MV-4-11 (cell line): ENCODE data around the gene KRTAP5-8.
"Not testable (repeated sequence)": the region's sequence is repeated elsewhere in the genome, so short reads cannot be mapped to it uniquely, and the experiment has no call there.

Source experiments
- DNase-seq: peaks from one replicate; lab custom pipeline; 2025; lab: John Stamatoyannopoulos, UW

KRTAP5-8 gene

GRCh38 chr11:71543866-71544265, 6.0 kb downstream of the KRTAP5-8 start:
- peak; percentile 49 for DNase-seq

DNA sequence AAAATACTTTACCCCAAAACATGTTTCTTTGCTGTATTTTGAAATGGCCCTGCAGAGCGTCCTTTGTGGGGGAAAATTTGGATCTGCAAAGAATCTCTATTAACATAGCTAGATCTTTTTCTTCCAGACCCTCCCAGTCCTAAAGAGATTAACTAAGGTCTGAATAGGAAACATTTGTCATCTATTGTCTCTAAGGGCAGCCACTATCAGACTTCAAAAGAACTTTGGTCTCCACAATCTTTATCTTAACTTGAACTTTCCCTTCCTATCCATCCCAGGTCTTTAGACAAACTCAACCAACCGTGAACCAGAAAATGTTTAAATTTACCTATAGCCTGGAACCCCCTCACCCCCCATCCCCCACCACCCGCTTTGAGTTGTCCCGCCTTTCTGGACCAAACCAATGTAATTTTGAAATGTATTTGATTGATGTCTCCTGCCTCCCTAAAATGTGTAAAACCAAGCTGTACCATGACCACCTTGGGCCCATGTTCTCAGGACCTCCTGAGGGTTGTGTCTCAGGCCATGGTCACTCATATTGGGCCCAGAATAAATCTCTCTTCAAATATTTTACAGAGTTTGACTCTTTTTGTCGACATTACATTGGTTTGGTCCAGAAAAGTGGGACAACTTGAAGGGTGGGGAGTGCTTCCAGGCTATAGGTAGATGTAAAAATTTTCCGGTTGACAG, 6.8 kb downstream of the KRTAP5-8 start:
- DNase-seq = no peak

DNA sequence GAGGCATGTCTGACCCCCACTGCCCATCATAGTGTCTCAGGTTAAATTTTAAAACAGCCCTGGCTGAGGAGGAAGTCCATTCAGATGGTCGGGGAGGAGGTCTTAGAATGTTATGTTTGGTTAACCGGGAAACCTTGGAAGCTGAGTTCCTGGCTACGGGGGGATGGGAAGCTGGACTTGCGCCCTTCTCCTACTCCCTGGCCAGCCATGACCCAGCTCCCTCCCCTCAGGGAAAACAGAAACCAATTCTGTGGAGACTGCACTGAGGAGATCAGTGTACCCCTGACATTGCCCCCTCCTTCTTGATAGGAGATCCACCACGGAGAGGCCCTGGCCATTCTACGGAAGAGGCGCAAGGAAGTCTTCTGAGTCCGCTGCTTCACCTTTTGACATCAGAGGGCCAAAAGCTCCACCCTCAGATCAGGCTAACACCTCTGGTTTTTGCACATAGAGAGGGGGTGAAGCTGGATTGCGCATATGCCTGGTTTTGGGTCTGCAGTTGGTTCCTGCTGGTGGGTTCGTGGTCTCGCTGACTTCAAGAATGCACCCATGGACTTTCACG, 7.7 kb downstream of the KRTAP5-8 start:
- no peak for DNase-seq

- DNase-seq = no peak
These were observed 10.3 kb downstream of the KRTAP5-8 start, which contains the start of gene KRTAP5-9 for GRCh38 chr11:71548120-71548519. Gene KRTAP5-9 (plus strand): TSS chr11:71548420. CDS start chr11:71548658, 238 bp downstream.

- peak; percentile 70 for DNase-seq
These were observed 10.9 kb downstream of the KRTAP5-8 start for GRCh38 chr11:71548716-71549151.

DNA sequence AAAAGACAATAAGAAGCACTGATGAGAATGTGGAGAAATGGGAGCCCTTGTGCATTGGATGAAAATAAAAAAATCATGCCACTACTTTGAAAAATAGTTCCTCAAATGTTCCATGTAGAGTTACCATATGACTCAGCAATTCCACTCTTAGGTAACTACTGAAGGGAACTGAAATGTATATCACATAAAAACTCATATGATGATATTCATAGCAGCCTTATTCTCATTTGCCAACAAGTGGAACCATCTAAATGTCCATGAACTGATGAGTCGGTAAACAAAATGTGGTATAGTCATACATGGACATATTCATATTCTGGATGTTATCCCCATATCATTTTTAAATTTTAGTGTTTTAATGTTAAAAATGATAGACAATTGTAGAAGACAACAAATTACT, 13.9 kb downstream of the KRTAP5-8 start:
- DNase-seq = peak; percentile 87

DNA sequence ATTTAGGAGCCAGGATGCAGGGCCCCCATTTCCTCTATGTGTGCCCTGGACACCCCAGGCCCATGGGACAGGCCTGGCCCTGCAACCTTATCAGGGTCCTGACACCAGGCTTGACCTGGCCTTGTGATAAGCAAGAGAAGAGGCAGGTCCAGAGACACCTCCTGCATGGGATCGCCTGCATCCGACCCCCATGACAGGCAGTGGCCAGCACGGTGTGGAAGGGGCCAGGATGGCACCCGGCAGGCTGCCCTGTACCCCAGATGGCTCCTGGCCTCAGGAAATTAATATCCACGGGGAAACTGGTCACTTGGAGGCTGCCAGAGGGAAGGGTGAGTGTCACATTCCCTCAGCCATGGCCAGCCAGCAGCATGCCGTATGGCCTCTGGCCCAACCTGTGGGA, 17.2 kb downstream of the KRTAP5-8 start:
- no peak for DNase-seq

DNA sequence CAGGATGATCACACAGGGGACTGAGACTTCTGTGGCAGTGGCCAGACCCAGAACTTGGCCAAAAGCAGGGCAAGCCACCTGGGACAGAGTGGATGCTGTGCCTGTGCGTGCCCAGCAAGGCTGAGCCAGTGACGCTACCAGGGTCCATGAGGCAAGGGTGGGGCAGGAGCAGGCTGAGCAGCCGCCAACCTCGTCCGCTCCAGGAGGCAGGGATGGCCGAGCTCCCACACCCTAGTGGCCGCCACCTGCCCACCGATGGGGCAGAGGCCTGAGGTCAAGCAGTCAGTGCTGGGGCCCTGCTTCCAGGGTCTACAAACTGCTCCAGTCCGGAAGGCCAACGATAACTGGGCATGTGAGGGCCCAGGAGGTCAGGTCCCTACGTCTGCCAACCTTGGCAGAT, 17.7 kb downstream of the KRTAP5-8 start:
- DNase-seq = no peak

GRCh38 chr11:71556018-71556417, 18.2 kb downstream of the KRTAP5-8 start:
- no peak for DNase-seq

DNA sequence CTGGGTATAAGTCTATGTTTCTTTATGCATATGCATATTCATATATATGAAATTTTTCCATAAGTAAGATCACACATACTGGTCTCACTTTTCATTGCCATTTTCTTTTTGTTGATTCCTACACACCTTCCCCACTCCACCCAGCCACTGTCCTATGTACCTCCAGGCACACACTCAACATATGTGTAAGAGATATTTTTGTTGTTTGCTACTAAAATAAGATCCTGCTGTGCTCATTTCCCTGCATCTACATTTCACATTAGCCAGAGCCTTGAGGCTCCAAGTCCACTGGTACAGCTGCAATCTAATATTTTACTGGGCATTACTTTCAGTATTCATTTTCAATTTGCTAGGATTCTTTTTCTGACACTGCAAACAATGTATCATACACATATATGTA, 19.4 kb downstream of the KRTAP5-8 start:
- DNase-seq = no peak

DNA sequence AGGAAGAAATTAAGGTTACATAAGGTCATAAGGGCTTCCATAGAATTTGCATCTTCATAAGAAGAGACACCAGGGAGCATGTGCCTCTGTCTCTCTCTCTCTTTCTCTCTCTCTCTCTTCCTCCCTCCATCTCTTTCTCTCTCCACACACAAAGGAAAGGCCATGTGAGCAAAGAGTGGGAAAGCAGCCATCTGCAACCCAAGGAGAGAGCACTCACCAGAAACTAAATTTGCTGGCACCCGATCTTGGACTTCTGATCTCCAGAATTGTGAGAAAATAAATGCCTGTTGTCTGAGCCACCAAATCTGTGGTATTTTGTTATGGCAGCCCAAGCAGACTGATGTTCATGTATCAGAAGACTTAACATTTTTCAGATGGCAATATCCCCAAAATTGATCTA, 21.2 kb downstream of the KRTAP5-8 start:
- no peak for DNase-seq

GRCh38 chr11:71562120-71562519, 24.3 kb downstream of the KRTAP5-8 start:
- no peak for DNase-seq

GRCh38 chr11:71563406-71563805, 25.6 kb downstream of the KRTAP5-8 start:
- DNase-seq = peak; percentile 62

DNA sequence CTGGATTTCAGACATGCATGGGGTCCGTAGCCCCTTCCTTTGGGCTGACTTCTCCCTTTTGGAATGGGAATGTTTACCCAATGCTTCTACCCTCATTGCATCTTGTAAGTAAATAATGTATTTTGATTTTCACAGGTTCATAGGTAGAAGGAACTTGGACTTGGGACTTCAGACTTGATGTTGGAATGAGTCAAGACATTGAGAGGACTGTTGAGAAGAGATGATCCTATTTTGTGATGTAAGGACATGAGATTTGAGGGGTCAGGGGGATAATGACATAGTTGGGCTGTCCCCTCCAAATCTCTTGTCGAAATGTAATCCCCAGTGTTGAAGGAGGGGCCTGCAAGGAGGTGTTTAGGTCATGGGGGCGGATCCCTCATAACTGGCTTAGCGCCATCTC, 26.6 kb downstream of the KRTAP5-8 start:
- no peak for DNase-seq

DNA sequence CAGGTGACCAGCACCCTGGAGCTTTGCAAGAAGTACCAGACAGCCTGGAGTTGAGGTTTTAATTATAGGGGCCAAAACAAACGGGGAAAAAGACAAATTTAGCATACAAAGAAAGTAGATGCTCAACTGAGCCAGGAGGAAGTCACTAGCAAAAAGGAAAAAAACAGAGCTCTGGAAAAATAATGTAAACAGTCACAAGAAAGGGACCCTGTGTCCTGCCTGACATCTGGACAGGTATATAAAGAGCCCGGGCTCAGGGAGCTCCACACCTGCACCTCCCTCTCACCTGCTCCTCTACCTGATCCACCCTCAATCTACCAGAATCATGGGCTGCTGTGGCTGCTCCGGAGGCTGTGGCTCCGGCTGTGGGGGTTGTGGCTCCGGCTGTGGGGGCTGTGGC, 27.4 kb downstream of the KRTAP5-8 start, which contains the start of gene KRTAP5-10:
TSS of gene KRTAP5-10 (plus strand) at position 301 of the 400 bp plus-strand sequence. CDS start at position 326, 25 bp downstream.
- no peak for DNase-seq

GRCh38 chr11:71566081-71566620, 28.3 kb downstream of the KRTAP5-8 start:
- no peak for DNase-seq

GRCh38 chr11:71566626-71567599, 29.1 kb downstream of the KRTAP5-8 start:
- DNase-seq = not testable (repeated sequence)

- not testable (repeated sequence) for DNase-seq
These were observed 29.8 kb downstream of the KRTAP5-8 start for GRCh38 chr11:71567633-71568032.

GRCh38 chr11:71568704-71569349, 31.0 kb downstream of the KRTAP5-8 start:
- no peak for DNase-seq

DNA sequence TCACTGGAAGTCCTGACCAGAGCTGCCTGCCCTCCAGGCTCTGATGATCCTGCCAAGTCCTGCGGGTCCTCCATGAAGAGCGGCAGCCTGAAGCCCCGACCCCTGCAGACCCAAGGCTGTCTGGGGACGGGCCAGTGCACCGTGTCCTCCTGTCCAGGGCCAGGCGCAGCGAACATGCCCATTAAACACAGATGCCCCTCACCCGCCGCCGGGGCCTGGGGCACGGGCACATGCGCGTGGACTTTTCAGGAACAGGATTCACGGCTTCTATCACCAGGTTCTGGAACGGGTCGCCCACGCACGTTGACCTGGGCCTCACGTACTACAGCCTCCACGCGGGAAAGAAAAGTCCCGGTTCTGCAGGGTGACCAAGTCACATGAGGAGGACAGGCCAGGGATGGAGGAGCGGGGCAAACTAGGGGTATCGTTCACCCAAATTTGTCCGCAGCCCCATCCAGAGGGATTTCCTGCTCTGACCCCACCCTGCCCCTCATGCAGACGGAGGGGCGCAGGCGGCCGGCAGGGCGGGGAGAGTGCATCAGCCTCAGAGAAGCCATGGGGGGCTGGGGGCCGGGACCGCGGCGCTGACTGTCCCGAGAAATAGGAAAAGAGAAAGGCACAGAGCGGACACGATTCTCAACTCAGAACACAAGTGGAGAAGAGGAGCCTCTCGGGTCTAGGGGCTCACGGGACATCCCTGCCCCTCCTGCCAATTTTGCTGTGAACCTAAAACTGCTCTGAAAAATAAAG, 33.5 kb downstream of the KRTAP5-8 start:
- not testable (repeated sequence) for DNase-seq

DNA sequence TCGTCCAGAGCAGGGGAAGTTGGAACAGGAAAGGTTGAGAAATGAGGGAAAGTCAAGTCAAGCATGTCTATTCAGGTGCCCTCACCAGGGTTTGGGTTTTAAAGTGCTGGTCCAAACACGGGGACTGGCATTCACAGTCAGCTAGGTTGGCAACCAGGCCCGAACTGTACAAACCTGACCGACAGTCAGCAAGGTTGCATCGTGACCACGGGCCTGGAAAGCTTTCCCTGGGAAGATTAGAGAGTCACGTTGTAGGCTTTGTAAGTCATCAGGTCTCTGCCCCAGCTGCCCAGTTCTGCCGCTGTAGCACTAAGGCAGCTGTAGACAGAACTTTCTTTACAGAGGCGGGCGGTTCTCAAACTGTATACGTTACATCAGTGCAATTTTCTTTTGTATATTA, 35.0 kb downstream of the KRTAP5-8 start:
- DNase-seq = no peak
